ENCODE measurements around the gene LPCAT3.

LPCAT3 gene

DNA sequence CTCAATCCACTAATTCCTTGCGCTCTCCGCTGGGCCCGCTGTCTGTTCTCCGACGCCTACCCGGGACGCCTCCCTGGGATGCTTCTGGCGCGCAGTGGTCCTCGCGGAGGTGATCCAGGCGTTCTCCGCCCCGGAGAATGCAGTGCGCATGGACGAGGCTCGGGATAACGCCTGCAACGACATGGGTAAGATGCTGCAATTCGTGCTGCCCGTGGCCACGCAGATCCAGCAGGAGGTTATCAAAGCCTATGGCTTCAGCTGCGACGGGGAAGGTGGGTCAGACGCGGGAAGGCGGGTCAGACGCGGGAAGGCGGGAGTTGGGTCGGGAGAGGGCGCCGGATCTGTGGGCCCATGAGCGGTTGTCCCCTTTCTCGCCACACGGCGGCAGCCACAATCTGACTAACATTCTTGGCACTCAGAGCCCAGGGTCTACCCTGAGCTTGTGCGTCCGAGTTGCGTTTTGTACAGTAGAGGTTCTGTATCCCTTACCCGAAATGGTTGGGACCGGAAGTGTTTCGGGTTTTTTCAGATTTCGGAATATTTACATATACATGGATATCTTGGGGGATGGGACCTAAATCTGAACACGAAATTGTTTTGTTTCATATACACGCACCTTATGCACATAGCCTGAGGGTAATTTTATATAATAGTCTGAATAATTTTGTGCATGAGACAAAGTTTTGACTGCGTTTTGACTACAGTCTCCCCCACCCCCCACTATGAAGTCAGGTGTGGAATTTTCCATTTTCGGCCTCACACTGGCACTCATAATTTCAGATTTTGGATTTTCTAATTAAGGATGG, 73.7 kb downstream of the LPCAT3 start (continued):
- TF ChIP-seq ZNF10 (tag by site-specific recombination; IDR thresholded peaks at IDR 0.05) (peak; percentile 50; the same call in 1 of the 2 replicates), ZNF792 (tag by site-specific recombination; IDR thresholded peaks at IDR 0.05) (no peak), ZNF155 (tag by site-specific recombination; IDR thresholded peaks at IDR 0.05) (no peak), ZFP3 (tag by site-specific recombination; IDR thresholded peaks at IDR 0.05; ENCODE audit: low read depth) (no peak), ZNF555 (tag by site-specific recombination; conservative IDR thresholded peaks at IDR 0.05) (no peak), ZSCAN30 (tag by site-specific recombination; IDR thresholded peaks at IDR 0.05) (peak; percentile 58; the same call in 1 of the 2 replicates), ZNF571 (tag by site-specific recombination; IDR thresholded peaks at IDR 0.05) (no peak), ZNF596 (tag by site-specific recombination; IDR thresholded peaks at IDR 0.05) (no peak), ZNF623 (tag by site-specific recombination; IDR thresholded peaks at IDR 0.05) (no peak), KLF16 (tag by site-specific recombination; IDR thresholded peaks at IDR 0.05) (no peak), EGR2 (tag by site-specific recombination; IDR thresholded peaks at IDR 0.05; ENCODE audit: low read depth) (no peak), KLF9 (tag by site-specific recombination; IDR thresholded peaks at IDR 0.05; ENCODE audit: low read depth) (peak; percentile 56; the same call in 1 of the 2 replicates), ZNF433 (tag by site-specific recombination; IDR thresholded peaks at IDR 0.05; ENCODE audit: low read depth) (no peak), RBAK (tag by site-specific recombination; IDR thresholded peaks at IDR 0.05) (no peak), ZNF311 (tag by site-specific recombination; IDR thresholded peaks at IDR 0.05; ENCODE audit: borderline replicate concordance) (no peak), ZNF302 (tag by site-specific recombination; IDR thresholded peaks at IDR 0.05; ENCODE audit: low read depth) (no peak), ZNF202 (tag by site-specific recombination; IDR thresholded peaks at IDR 0.05; ENCODE audit: borderline replicate concordance) (no peak), ZNF510 (tag by site-specific recombination; IDR thresholded peaks at IDR 0.05; ENCODE audit: insufficient replicate concordance) (no peak), MZF1 (tag by site-specific recombination; IDR thresholded peaks at IDR 0.05; ENCODE audit: borderline replicate concordance) (no peak), OSR2 (tag by site-specific recombination; IDR thresholded peaks at IDR 0.05) (no peak), ZNF248 (tag by site-specific recombination; IDR thresholded peaks at IDR 0.05) (no peak), GFI1B (tag by site-specific recombination; IDR thresholded peaks at IDR 0.05) (0 out of 2 replicates have a peak, but pooled peaks have one; percentile 3), WT1 (tag by site-specific recombination; IDR thresholded peaks at IDR 0.05) (no peak), ZNF175 (tag by site-specific recombination; IDR thresholded peaks at IDR 0.05) (no peak), ZNF140 (tag by site-specific recombination; IDR thresholded peaks at IDR 0.05) (no peak), KLF8 (tag by site-specific recombination; IDR thresholded peaks at IDR 0.05) (peak; percentile 91; the same call in 1 of the 2 replicates), ZNF776 (tag by site-specific recombination; IDR thresholded peaks at IDR 0.05; ENCODE audit: borderline replicate concordance) (no peak; the same call in 1 of the 2 replicates)
- TF ChIP-seq, protein P1, sequence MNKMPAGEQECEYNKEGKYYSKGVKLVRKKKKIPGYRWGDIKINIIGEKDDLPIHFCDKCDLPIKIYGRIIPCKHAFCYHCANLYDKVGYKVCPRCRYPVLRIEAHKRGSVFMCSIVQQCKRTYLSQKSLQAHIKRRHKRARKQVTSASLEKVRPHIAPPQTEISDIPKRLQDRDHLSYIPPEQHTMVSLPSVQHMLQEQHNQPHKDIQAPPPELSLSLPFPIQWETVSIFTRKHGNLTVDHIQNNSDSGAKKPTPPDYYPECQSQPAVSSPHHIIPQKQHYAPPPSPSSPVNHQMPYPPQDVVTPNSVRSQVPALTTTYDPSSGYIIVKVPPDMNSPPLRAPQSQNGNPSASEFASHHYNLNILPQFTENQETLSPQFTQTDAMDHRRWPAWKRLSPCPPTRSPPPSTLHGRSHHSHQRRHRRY (tag by site-specific recombination; IDR thresholded peaks at IDR 0.05), result no peak
- TF ChIP-seq, protein P2, sequence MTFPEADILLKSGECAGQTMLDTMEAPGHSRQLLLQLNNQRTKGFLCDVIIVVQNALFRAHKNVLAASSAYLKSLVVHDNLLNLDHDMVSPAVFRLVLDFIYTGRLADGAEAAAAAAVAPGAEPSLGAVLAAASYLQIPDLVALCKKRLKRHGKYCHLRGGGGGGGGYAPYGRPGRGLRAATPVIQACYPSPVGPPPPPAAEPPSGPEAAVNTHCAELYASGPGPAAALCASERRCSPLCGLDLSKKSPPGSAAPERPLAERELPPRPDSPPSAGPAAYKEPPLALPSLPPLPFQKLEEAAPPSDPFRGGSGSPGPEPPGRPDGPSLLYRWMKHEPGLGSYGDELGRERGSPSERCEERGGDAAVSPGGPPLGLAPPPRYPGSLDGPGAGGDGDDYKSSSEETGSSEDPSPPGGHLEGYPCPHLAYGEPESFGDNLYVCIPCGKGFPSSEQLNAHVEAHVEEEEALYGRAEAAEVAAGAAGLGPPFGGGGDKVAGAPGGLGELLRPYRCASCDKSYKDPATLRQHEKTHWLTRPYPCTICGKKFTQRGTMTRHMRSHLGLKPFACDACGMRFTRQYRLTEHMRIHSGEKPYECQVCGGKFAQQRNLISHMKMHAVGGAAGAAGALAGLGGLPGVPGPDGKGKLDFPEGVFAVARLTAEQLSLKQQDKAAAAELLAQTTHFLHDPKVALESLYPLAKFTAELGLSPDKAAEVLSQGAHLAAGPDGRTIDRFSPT (tag by site-specific recombination; IDR thresholded peaks at IDR 0.05), result peak; percentile 87
- TF ChIP-seq, protein P3, sequence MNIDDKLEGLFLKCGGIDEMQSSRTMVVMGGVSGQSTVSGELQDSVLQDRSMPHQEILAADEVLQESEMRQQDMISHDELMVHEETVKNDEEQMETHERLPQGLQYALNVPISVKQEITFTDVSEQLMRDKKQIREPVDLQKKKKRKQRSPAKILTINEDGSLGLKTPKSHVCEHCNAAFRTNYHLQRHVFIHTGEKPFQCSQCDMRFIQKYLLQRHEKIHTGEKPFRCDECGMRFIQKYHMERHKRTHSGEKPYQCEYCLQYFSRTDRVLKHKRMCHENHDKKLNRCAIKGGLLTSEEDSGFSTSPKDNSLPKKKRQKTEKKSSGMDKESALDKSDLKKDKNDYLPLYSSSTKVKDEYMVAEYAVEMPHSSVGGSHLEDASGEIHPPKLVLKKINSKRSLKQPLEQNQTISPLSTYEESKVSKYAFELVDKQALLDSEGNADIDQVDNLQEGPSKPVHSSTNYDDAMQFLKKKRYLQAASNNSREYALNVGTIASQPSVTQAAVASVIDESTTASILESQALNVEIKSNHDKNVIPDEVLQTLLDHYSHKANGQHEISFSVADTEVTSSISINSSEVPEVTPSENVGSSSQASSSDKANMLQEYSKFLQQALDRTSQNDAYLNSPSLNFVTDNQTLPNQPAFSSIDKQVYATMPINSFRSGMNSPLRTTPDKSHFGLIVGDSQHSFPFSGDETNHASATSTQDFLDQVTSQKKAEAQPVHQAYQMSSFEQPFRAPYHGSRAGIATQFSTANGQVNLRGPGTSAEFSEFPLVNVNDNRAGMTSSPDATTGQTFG (tag by site-specific recombination; IDR thresholded peaks at IDR 0.05; ENCODE audit: borderline replicate concordance), result no peak; the same call in 1 of the 2 replicates
- TF ChIP-seq, protein P4, sequence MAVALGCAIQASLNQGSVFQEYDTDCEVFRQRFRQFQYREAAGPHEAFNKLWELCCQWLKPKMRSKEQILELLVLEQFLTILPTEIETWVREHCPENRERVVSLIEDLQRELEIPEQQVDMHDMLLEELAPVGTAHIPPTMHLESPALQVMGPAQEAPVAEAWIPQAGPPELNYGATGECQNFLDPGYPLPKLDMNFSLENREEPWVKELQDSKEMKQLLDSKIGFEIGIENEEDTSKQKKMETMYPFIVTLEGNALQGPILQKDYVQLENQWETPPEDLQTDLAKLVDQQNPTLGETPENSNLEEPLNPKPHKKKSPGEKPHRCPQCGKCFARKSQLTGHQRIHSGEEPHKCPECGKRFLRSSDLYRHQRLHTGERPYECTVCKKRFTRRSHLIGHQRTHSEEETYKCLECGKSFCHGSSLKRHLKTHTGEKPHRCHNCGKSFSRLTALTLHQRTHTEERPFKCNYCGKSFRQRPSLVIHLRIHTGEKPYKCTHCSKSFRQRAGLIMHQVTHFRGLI (tag by site-specific recombination; IDR thresholded peaks at IDR 0.05), result no peak
- TF ChIP-seq, protein P5, sequence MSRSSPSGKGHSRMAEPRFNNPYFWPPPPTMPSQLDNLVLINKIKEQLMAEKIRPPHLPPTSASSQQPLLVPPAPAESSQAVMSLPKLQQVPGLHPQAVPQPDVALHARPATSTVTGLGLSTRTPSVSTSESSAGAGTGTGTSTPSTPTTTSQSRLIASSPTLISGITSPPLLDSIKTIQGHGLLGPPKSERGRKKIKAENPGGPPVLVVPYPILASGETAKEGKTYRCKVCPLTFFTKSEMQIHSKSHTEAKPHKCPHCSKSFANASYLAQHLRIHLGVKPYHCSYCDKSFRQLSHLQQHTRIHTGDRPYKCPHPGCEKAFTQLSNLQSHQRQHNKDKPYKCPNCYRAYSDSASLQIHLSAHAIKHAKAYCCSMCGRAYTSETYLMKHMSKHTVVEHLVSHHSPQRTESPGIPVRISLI (tag by site-specific recombination; IDR thresholded peaks at IDR 0.05), result no peak; the same call in 1 of the 2 replicates

Measured in HEK293 (cell line).